CD8-positive, alpha-beta memory T cell (primary cell): ENCODE data around the gene LCN1. TPM values are rescaled to one million over a fixed set of nuclear protein-coding genes. Genes with fewer than 3 reads are reported as not detected.
"Not testable (repeated sequence)": the region's sequence is repeated elsewhere in the genome, so short reads cannot be mapped to it uniquely, and the experiment has no call there.

ENCODE experiments used
- CTCF ChIA-PET: fragments of 350-600 bp; sonication (Branson Sonifier 250); formaldehyde crosslinking; loops from one replicate; lab custom pipeline; 2021; ENCODE audit warnings: antibody characterized with exemption; lab: Charles Lee
- POLR2A ChIA-PET: fragments of 350-600 bp; sonication (Branson Sonifier 250); formaldehyde crosslinking; loops from one replicate; lab custom pipeline; 2021; ENCODE audit warnings: antibody characterized with exemption; lab: Charles Lee
- DNase-seq, 5 donors: peaks; one replicate each; pipeline versions ENCODE4 v3.0.0 to v3.0.0-alpha.2; 2020 to 2022; ENCODE audit warnings: mixed read lengths in 1 of 5
- H3K27ac ChIP-seq: one replicate; pipeline ENCODE4 v1.7.0; 2013; ENCODE audit warnings: low read depth, mild to moderate bottlenecking, low read length, moderate library complexity
- H3K27me3 ChIP-seq: 2 replicates; pipeline ENCODE4 v1.7.0; 2013; ENCODE audit warnings: low read length, mild to moderate bottlenecking; ENCODE audit not compliant: insufficient read depth, poor library complexity, severe bottlenecking
- H3K36me3 ChIP-seq: 2 replicates; pipeline ENCODE4 v1.7.0; 2013; ENCODE audit warnings: mild to moderate bottlenecking, low read length, moderate library complexity; ENCODE audit not compliant: insufficient read depth
- H3K4me1 ChIP-seq: 2 replicates; pipeline ENCODE4 v1.7.0; 2013; ENCODE audit warnings: mild to moderate bottlenecking, low read length, moderate library complexity; ENCODE audit not compliant: insufficient read depth
- H3K4me3 ChIP-seq: 2 replicates; pipeline ENCODE4 v1.7.0; 2013; ENCODE audit warnings: mild to moderate bottlenecking, low read length
- H3K9me3 ChIP-seq: 2 replicates; pipeline ENCODE4 v1.7.0; 2013; ENCODE audit warnings: mild to moderate bottlenecking, low read length
- H3K27ac Mint-ChIP-seq, 8 donors: one replicate each; pipeline ENCODE4 v1.8.0; 2020 to 2021; ENCODE audit warnings: mixed read lengths in 8 of 8, mild to moderate bottlenecking in 6 of 8, inconsistent platforms in 3 of 8, moderate library complexity in 3 of 8
- H3K27me3 Mint-ChIP-seq, 2 donors: one replicate each; pipeline ENCODE4 v1.8.0; 2020 to 2021; ENCODE audit warnings: mixed read lengths in 2 of 2, mild to moderate bottlenecking in 1 of 2, moderate library complexity in 1 of 2
- H3K36me3 Mint-ChIP-seq, 3 donors: one replicate each; pipeline ENCODE4 v1.8.0; 2020 to 2021; ENCODE audit warnings: mixed read lengths in 3 of 3, inconsistent platforms in 1 of 3, mild to moderate bottlenecking in 1 of 3
- H3K4me1 Mint-ChIP-seq, 3 donors: one replicate each; pipeline ENCODE4 v1.8.0; 2020 to 2021; ENCODE audit warnings: mixed read lengths in 3 of 3, inconsistent platforms in 1 of 3, mild to moderate bottlenecking in 1 of 3
- H3K4me3 Mint-ChIP-seq, 7 donors: one replicate each; pipeline ENCODE4 v1.8.0; 2020 to 2021; ENCODE audit warnings: mixed read lengths in 7 of 7, mild to moderate bottlenecking in 6 of 7, moderate library complexity in 4 of 7, inconsistent platforms in 2 of 7
- H3K9me3 Mint-ChIP-seq, 5 donors: one replicate each; pipeline ENCODE4 v1.8.0; 2020 to 2022; ENCODE audit warnings: mixed read lengths in 5 of 5, mild to moderate bottlenecking in 3 of 5, moderate library complexity in 2 of 5, inconsistent platforms in 1 of 5
- polyA plus RNA-seq: library from polyadenylated mRNA; unstranded; fragments of 300-500 nt; fragmentation: Illumina TruSeq; gene quantifications from one replicate; pipeline ENCODE4 v1.2.3, GENCODE V29; 2021
- total RNA-seq, 2 experiments: library from RNA; stranded (reverse); gene quantifications; one replicate each; pipeline ENCODE4 v1.2.3, GENCODE V29; 2021

The LCN1 gene
- total and polyA plus RNA-seq, 3 experiments from 2014 or later, result not detected

DNA sequence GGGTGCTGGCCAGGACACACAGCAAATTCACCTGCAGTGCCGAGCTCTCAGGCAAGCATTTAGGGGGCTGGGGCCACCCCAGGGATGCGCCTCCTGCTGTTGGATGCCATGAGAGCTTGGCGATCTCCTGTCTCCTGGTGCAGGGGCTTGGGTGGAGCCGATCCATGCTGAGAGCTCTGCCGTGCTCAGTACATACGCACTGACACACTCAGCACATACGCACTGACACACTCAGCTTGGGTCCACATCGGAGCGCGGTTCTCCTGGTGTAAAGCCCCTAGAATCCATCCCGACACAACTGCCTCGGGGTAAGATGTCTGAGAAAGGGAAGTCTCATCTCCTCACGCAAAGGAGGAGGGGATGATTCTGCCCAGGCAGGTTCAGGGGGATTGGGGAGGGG is 14.4 kb downstream of the LCN1 start:
- H3K4me3 ChIP-seq, H3K9me3 ChIP-seq, H3K36me3 Mint-ChIP-seq, CTCF ChIA-PET, H3K4me1 Mint-ChIP-seq, H3K9me3 Mint-ChIP-seq, DNase-seq, POLR2A ChIA-PET, H3K4me1 ChIP-seq, H3K27ac Mint-ChIP-seq, H3K4me3 Mint-ChIP-seq, H3K36me3 ChIP-seq, H3K27ac ChIP-seq, H3K27me3 ChIP-seq: not testable (repeated sequence)
- H3K27me3 Mint-ChIP-seq, result peaks cover 14 to 51% of the 10 kb centered on the region in 2 donors

DNA sequence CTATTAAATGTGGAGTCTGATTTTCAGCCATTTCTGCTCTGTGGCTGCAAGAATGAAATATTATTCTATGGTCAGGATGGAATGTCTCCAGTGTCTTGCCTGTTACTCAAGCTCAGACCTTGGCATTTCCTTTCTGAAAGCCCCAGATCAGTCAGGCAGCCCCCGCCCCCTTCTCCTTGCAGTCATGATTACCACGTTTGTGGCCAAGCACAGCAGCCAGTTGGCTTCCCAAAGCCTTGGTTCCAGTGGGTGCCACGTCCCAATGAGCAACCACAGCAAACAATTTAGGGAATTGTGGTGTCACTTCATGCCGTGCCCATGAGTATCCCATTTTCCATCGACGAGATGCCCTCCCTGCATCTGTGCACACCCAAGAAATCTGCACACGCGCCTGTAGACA is 15.0 kb downstream of the LCN1 start:
- no peak overlapping the region for H3K4me3 Mint-ChIP-seq
- Histone ChIP-seq H3K4me1 (no peaks in the 10 kb centered on the region), H3K27ac (no peak overlapping the region), H3K9me3 (no peaks in the 10 kb centered on the region), H3K36me3 (no peaks in the 10 kb centered on the region), H3K27me3 (peaks cover 7% of the 10 kb centered on the region), H3K4me3 (no peak overlapping the region)
- peaks cover 10 to 47% of the 10 kb centered on the region in 2 donors for H3K27me3 Mint-ChIP-seq
- H3K27ac Mint-ChIP-seq, result no peak overlapping the region
- ChIA-PET POLR2A (no interaction called here), CTCF (no interaction called here)
- no peaks in the 10 kb centered on the region for H3K4me1 Mint-ChIP-seq
- no peaks in the 10 kb centered on the region for H3K36me3 Mint-ChIP-seq
- DNase-seq, result no peak
- no peaks in the 10 kb centered on the region for H3K9me3 Mint-ChIP-seq

DNA sequence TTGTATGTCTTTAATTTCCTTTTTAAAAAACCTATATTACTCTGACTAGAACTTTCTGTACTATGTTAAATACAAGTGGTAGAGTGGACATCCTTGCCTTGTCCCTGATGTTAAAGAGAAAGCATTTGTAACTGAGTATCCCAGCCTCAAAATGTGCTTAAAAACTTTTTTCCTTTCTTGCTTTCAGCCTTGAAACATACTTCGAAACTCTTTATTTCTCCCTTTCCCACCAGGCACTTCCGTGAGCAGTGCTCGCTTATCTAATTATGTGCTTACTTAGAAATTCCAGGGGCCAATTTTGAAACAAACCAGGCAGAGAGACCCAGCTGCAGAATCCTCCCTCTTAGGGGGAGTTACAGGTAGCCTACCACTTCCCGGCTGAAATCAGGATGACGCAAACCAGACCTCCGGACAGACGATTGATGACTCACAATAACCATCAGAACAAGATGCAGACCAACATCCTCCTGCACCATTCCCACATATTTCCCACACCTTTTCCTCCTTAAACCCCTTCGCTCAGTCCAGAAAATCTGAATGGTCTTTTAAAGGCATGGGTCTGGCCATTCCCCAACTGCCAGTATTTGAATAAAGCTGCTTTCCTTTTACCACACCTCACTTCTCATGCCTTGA is 22.1 kb downstream of the LCN1 start:
- H3K9me3 ChIP-seq, CTCF ChIA-PET, H3K27ac Mint-ChIP-seq, H3K4me3 ChIP-seq, H3K4me3 Mint-ChIP-seq, H3K4me1 ChIP-seq, H3K4me1 Mint-ChIP-seq, POLR2A ChIA-PET, H3K9me3 Mint-ChIP-seq, H3K27ac ChIP-seq, H3K36me3 ChIP-seq, DNase-seq, H3K36me3 Mint-ChIP-seq, H3K27me3 ChIP-seq: not testable (repeated sequence)
- H3K27me3 Mint-ChIP-seq, result peaks cover 9 to 16% of the 10 kb centered on the region in 2 donors

- Mint-ChIP-seq H3K36me3 (no peaks in the 10 kb centered on the region), H3K27me3 (peaks cover 6% of the 10 kb centered on the region in 2 donors), H3K4me1 (no peaks in the 10 kb centered on the region), H3K27ac (no peak overlapping the region), H3K4me3 (no peak overlapping the region), H3K9me3 (no peaks in the 10 kb centered on the region)
- CTCF ChIA-PET, result no interaction called here
- no peak for DNase-seq
- POLR2A ChIA-PET, result no interaction called here
- Histone ChIP-seq H3K27me3 (no peaks in the 10 kb centered on the region), H3K27ac (no peak overlapping the region), H3K4me1 (no peaks in the 10 kb centered on the region), H3K36me3 (no peaks in the 10 kb centered on the region), H3K4me3 (no peak overlapping the region), H3K9me3 (no peaks in the 10 kb centered on the region)
Measured at GRCh38 chr9:135544981-135545635, 23.9 kb downstream of the LCN1 start.

DNA sequence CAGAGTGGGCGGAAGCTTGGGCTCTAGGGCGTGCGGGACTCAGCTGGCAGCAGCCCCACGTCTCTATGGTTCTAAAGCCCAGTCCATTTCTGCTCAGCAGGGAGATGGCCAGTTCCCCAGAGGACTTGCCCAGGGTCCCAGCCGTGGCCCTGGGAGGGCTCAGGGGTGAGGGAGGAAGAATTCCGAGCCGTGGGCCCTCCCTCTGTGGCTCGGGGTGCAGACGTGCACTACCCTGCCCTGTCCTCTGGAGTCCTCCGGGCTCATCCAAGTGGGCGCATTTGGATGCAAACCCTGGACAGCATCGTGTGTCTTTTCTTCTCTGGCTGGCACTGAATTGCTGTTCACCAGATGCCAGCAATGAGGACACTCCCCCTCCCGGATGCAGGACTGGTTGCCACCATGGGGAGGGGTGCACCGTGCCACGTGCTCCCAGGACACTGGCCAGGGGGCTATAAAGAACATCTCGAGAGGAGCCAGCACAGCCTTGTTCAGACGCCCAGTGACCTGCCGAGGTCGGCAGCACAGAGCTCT is 24.5 kb downstream of the LCN1 start, which contains the start of gene OBP2A:
Gene OBP2A, plus strand, starts transcription at position 481 of the 531 bp plus-strand sequence. CDS start 55 bp downstream, outside the sequence.
- H3K4me1 ChIP-seq, POLR2A ChIA-PET, H3K4me3 Mint-ChIP-seq, DNase-seq, H3K9me3 Mint-ChIP-seq, H3K4me1 Mint-ChIP-seq, H3K27ac Mint-ChIP-seq, H3K36me3 Mint-ChIP-seq, H3K27me3 Mint-ChIP-seq, H3K4me3 ChIP-seq, CTCF ChIA-PET, H3K36me3 ChIP-seq, H3K27ac ChIP-seq, H3K9me3 ChIP-seq, H3K27me3 ChIP-seq: not testable (repeated sequence)

GRCh38 chr9:135546792-135547617 is 25.8 kb downstream of the LCN1 start:
- H3K4me3 Mint-ChIP-seq, H3K27ac Mint-ChIP-seq, H3K4me3 ChIP-seq, CTCF ChIA-PET, H3K9me3 Mint-ChIP-seq, H3K9me3 ChIP-seq, H3K36me3 ChIP-seq, H3K36me3 Mint-ChIP-seq, H3K4me1 ChIP-seq, H3K27ac ChIP-seq, H3K27me3 ChIP-seq, POLR2A ChIA-PET, H3K4me1 Mint-ChIP-seq, DNase-seq: not testable (repeated sequence)
- H3K27me3 Mint-ChIP-seq, result peaks cover 9 to 10% of the 10 kb centered on the region in 2 donors

DNA sequence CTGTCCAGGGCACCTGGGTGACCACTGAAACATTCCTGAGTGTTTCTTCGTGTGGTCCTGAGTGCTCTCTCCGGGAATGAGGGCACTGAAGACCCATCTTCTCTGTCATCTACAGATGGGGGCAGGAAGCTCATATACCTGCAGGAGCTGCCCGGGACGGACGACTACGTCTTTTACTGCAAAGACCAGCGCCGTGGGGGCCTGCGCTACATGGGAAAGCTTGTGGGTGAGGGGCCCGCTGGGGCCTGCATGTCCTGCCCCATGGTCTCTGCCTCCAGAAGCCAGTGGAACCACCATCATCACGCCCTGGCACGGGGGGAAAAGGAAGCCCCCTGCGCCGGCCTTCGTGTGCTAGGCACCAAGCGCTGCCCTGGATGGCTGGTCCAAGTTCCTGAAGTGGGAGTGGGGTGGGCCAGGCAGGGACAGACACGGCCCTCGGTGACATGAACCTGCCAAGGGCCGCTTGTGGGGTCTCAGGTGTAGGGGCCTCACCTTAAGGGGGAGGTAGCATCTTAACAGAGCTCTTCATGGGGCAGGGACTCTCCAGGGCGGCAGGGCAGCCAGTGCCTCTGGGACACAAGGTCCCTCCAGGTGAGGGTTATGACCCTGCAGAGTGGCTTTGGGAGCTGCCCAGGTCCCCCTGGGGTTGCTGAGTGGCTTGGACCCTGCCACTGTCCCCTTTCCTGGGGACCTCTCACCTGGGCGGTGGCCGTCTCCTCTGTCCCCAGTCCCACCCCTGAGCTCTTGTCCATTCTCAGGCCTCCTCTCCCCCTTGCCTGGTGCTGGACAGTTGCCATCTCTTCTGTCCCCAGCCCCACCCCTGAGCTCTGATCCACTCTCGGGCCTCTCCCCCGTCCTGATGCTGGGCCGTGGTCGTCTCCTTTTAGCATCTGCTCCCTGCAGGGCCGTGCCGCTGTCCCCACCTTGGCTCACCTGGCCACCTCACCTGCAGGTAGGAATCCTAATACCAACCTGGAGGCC is 26.8 kb downstream of the LCN1 start:
- Histone ChIP-seq H3K36me3 (no peaks in the 10 kb centered on the region), H3K4me1 (no peaks in the 10 kb centered on the region), H3K9me3 (no peaks in the 10 kb centered on the region), H3K27ac (no peak overlapping the region), H3K4me3 (no peak overlapping the region), H3K27me3 (no peaks in the 10 kb centered on the region)
- CTCF ChIA-PET, result interaction anchor here (0.6 to 1.2 kb wide), 2 partner anchors 18 to 114 kb away, joined by 3 read pairs; no protein-coding TSS in a partner anchor
- no peaks in the 10 kb centered on the region for H3K4me1 Mint-ChIP-seq
- no peak for DNase-seq
- peaks cover 9 to 10% of the 10 kb centered on the region in 2 donors for H3K27me3 Mint-ChIP-seq
- H3K4me3 Mint-ChIP-seq, result no peak overlapping the region
- no peaks in the 10 kb centered on the region for H3K36me3 Mint-ChIP-seq
- no peaks in the 10 kb centered on the region for H3K9me3 Mint-ChIP-seq
- H3K27ac Mint-ChIP-seq, result no peak overlapping the region
- POLR2A ChIA-PET, result no interaction called here
